Daoy (cell line): Measurements from ENCODE around the gene GHRL. TPM values are rescaled to one million over a fixed set of nuclear protein-coding genes. Genes with fewer than 3 reads are reported as not detected.
"Not testable (repeated sequence)": the region's sequence is repeated elsewhere in the genome, so short reads cannot be mapped to it uniquely, and the experiment has no call there.

Source experiments
- DNase-seq: peaks from one replicate; pipeline ENCODE4 v3.0.0-alpha.2; 2015; ENCODE audit warnings: low read depth
- total RNA-seq: library from RNA; depleted of rRNA; stranded (reverse); fragments of >200 nt; shearing (Covaris generic); gene quantifications from 2 replicates; pipeline ENCODE4 v1.2.3, GENCODE V29; 2014

GHRL gene
- total RNA-seq, 1 experiment from 2014 or later = not detected

GRCh38 chr3:10299175-10299574 lies 6.4 kb upstream of the GHRL start:
- no peak for DNase-seq

- DNase-seq = not testable (repeated sequence)
These were observed 5.3 kb upstream of the GHRL start for GRCh38 chr3:10298064-10298463.

- DNase-seq = no peak
These were observed 1.4 kb upstream of the GHRL start for GRCh38 chr3:10294030-10294586.

- no peak for DNase-seq
These were observed 1.1 kb downstream of the GHRL start for GRCh38 chr3:10291641-10292040.

GRCh38 chr3:10290481-10291176 lies 2.1 kb downstream of the GHRL start:
- DNase-seq = no peak

GRCh38 chr3:10289787-10290355 lies 2.9 kb downstream of the GHRL start:
- DNase-seq = no peak

- DNase-seq = no peak
These were observed 3.7 kb downstream of the GHRL start for GRCh38 chr3:10289077-10289476.

- no peak for DNase-seq
These were observed 4.2 kb downstream of the GHRL start for GRCh38 chr3:10288575-10288960.

GRCh38 chr3:10287936-10288574 lies 4.7 kb downstream of the GHRL start:
- DNase-seq = no peak

- DNase-seq = peak; percentile 83
These were observed 6.0 kb downstream of the GHRL start for GRCh38 chr3:10286596-10287295.

GRCh38 chr3:10286133-10286524 lies 6.6 kb downstream of the GHRL start:
- no peak for DNase-seq

- DNase-seq = no peak
These were observed 7.2 kb downstream of the GHRL start for GRCh38 chr3:10285272-10286132.

- DNase-seq = no peak
These were observed 8.3 kb downstream of the GHRL start for GRCh38 chr3:10284496-10284895.

- no peak for DNase-seq
These were observed 9.1 kb downstream of the GHRL start for GRCh38 chr3:10283638-10284037.

- no peak for DNase-seq
These were observed 10.8 kb downstream of the GHRL start for GRCh38 chr3:10281951-10282350.

- no peak for DNase-seq
These were observed 12.2 kb downstream of the GHRL start for GRCh38 chr3:10280571-10280970.

GRCh38 chr3:10280177-10280529 lies 12.6 kb downstream of the GHRL start:
- DNase-seq = no peak

- DNase-seq = no peak
These were observed 13.2 kb downstream of the GHRL start for GRCh38 chr3:10279384-10280176.

- no peak for DNase-seq
These were observed 14.2 kb downstream of the GHRL start for GRCh38 chr3:10278501-10278900.

GRCh38 chr3:10277115-10277625 lies 15.6 kb downstream of the GHRL start:
- DNase-seq = no peak
